ENCODE measurements around the gene SLC7A4.
"Not testable (repeated sequence)": the region's sequence is repeated elsewhere in the genome, so short reads cannot be mapped to it uniquely, and the experiment has no call there.

Gene SLC7A4

DNA sequence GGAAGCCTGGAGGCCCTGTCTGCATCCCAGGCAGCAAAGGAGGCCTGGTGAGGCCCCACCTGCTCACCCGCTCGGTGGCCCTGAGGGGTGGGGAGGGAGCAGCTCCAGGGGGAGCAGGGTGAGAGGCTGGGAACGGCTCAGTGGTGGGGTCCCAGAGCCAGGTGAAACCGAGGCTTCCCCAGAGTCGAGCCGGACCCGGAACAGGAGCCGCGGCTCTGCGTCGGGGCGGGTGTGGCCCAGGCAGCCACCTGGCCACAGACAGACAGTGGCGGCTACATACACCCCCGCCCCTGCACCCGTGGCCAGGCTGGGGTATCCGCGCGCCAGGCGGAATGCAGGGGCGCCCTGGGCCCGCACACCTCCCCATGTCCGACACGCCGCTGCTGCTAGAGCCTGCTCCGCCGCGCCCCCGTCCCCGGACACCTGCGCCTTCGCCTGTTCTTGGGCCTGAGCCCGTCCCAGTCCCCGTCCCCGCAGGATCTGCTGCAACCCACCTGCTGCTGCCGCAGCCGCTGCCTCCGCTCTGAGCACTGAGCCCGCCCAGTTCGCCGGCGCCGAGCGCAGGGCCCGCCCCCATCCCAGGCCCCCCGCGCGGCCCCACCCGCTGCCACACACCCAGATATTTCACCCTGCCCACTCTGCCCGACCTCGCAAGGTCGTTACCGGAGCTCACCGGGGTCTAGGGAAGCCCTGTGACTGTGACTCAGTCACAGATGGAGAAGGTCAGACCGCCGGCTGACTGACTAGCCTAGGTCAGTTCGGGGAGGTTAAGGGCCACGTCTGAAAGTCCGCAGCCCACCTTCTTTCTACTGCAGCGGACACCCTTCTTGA lies at the start of gene SLC7A4:
Gene SLC7A4 (minus strand): TSS at position 525 of the 831 bp plus-strand sequence. CDS start 749 bp downstream, outside the sequence.
- no peak for DNase-seq (ENCODE audit: low read depth in 2 of 2)

GRCh38 chr22:21080435-21081137 lies 48.2 kb upstream of the SLC7A4 start:
- DNase-seq (ENCODE audit: low read depth in 2 of 2), result no peak

DNA sequence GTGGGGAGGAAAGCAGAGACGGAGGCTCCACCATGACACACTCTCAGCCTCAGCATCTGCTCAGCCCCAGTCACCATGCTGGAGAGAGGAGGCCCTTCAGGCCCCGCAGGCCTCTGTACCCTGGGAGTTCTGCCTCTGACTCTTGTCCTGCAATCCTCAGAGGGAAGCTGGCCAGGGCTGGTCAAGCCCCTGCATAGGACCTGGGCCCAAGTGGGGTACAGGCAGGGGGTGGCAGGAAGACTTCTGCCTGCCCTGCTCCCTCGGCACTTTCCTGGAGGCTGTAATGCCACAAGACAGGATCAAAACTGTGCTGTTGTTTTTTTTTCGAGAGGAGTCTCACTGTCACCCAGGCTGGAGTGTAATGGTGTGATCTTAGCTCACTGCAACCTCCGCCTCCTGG lies 47.1 kb upstream of the SLC7A4 start:
- no peak for DNase-seq (ENCODE audit: low read depth in 2 of 2)

GRCh38 chr22:21078916-21079315 lies 46.6 kb upstream of the SLC7A4 start:
- DNase-seq (ENCODE audit: low read depth in 2 of 2), result no peak

DNA sequence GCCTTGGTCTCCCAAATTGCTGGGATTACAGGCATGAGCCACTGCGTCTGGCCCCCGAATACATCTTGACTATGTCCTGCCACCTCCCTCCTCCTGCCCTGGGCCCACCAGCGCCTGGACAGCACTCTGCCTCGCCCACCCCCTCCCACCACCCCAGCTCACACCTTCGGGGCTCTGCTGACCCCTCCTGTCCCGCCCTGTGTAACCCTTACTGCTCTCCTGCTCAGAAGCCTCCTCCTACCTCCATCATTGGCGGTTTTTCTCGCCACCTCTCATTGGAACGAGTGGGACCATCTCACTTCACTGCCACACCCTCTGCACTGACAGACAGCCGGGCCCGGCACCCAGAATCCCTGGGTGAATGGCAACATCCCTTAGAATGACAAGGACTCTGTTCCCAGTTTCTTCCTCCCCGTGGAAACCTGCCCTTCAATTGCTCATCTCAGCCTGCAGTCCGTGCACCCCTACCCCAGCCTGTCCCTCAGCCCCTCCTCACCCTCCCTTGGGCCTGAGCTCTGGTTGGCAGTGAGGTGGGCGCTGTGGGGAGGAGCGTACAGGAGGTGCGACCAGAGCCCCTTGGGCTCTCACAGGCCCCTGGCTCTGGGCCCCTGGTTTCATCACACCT lies 45.6 kb upstream of the SLC7A4 start:
- DNase-seq (ENCODE audit: low read depth in 2 of 2), result no peak

- DNase-seq (ENCODE audit: low read depth in 2 of 2), result no peak
Observed at GRCh38 chr22:21076912-21077625, 44.7 kb upstream of the SLC7A4 start.

DNA sequence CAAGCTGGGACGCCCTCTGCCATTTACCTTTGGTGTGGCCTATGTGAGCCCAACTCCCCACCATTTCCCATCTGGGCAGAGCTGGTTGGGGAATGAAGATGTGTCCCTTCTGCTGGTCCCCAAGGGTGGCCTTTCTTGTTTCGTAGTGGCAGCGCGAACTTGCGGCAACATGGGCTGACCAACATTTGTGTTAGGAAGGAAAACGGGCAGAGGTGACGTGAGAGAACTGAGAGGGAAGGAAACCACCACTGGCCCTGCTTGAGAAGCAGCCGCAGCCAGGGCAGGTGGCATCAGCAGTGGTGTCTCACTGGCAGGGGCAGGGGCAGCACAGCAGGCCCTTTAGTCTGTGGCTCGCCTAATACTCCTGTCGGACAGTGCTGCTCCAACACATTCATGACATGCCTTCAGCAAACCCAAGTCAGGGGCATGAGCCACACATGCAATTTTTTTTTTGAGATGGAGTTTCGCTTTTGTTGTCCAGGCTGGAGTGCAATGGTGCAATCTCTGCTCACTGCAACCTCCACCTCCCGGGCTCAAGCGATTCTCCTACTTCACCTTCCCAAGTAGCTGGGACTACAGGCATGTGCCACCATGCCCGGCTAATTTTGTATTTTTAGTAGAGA lies 43.3 kb upstream of the SLC7A4 start:
- no peak for DNase-seq (ENCODE audit: low read depth in 2 of 2)

- no peak for DNase-seq (ENCODE audit: low read depth in 2 of 2)
Observed at GRCh38 chr22:21074102-21074715, 41.8 kb upstream of the SLC7A4 start.

- no peak for DNase-seq (ENCODE audit: low read depth in 2 of 2)
Observed at GRCh38 chr22:21073482-21073881, 41.1 kb upstream of the SLC7A4 start.

DNA sequence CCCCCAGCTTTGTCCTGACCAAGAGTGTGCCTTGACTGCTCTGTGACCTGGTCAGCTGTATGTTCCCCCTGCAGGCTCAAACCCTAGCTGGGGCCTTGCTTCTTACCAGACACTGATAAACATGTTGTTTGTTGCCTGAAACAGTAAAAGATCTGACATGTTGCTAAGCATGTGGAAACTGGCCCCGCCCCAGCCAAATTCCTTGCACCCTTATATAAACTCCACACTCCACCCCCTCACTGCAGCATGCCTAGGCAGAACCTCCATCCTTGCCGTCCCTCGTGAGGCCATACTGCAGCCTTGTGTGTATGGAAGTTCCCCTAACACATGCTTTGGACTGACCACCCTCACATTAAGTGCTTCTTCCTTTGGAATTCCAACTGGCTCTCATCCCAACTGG lies 40.7 kb upstream of the SLC7A4 start:
- DNase-seq (ENCODE audit: low read depth in 2 of 2), result no peak

- not testable (repeated sequence) for DNase-seq (ENCODE audit: low read depth in 2 of 2)
Observed at GRCh38 chr22:21071796-21072195, 39.4 kb upstream of the SLC7A4 start.

- DNase-seq (ENCODE audit: low read depth in 2 of 2), result no peak
Observed at GRCh38 chr22:21070690-21071615, 38.6 kb upstream of the SLC7A4 start.

DNA sequence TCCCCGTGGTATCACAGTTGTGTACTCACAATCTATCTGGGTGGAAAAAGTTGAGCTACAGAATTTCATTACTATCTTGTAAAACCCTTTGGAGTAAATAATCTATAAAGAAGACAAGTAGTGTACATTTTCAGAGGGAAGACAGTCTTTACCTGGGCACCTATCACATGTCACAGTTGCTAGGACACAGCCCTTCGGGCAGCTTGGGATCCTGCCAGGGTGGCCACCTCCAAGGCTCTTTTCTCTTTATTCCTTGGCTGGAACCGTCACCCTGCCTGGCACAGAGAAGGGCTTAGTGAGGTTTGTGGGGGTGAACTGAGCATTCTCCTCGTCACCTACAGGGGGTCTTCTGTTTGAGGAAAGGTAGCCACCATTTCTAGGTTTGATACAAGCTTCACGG lies 37.0 kb upstream of the SLC7A4 start:
- no peak for DNase-seq (ENCODE audit: low read depth in 2 of 2)

- no peak for DNase-seq (ENCODE audit: low read depth in 2 of 2)
Observed at GRCh38 chr22:21068681-21069276, 36.4 kb upstream of the SLC7A4 start.

- DNase-seq (ENCODE audit: low read depth in 2 of 2), result no peak
Observed at GRCh38 chr22:21067901-21068680, 35.7 kb upstream of the SLC7A4 start.

DNA sequence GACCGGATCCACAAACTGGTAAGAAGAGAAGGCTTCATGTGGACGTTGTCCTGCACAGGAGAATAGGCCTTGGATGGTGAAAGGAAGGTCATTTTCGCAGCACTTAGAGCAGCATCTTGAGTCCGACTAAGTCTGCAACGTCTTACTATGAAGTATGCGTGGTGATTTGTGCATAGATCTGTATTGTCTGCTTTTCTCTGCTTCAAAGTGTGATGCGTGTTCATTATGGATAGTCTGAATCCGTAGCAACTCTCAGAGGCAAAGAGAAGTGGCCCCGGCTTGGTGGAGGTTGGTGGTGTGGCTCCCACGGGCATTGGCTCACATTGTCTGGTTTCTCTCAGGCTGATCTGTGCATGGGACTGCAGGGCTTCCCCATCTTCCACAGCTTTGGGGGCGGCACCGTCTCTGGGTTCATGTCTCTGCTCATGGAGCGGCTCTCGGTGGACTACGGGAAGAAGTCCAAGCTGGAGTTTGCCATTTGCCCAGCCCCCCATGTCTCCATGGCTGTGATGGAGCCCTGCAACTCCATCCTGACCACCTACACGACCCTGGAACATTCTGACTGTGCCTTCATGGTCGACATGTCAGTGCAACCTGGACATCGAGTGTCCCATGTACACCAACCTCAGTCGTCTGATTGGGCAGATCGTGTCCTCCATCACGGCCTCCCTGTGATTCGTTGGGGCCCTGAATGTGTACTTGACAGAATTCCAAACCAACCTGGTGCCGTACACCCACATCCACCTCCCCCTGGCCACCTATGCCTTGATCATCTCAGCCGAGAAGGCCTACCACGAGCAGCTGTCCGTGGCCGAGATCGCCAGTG lies 34.9 kb upstream of the SLC7A4 start:
- no peak for DNase-seq (ENCODE audit: low read depth in 2 of 2)

DNA sequence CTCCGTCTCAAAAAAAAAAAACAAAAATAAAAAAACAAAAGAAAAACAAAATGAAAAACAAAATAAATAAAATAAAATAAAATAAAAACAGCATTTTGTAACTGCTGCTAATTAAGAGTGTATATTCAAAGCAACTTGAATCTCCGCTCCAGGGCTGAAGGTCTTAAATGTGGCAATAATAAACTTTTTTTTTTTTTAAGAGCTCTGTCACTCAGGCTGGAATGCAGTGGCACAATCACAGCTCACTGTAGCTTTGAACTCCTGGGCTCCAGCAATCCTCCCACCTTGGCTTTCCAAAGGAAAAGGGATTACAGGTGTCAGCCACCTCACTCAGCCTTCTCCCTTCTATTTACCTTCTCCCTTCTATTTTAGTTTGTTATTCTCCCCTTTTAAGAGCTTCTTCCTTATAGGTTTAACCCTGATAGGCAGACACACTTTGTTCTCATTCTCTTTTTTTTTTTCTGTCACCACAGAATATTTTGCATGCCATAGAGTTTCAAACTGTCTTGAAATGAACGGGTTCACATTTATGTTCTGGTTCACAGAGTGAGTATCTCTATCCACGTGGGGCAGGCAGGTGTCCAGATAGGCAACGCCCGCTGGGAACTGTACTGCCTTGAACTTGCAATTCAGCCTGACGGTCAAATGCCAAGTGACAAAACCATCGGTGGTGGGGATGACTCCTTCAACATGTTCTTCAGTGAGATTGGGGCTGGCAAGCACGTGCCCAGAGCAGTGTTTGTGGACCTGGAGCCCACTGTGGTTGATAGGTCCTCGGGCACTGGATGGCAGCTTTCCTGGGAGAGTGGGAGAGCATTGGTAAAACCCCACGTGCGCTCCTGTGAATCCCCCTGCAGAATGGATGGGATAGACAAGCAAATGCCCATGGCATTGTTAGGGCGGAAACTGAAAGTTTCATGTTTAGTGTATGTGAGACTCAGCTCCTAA lies 32.8 kb upstream of the SLC7A4 start:
- DNase-seq (ENCODE audit: low read depth in 2 of 2), result no peak

Measured in stimulated activated CD4-positive, alpha-beta T cell treated with anti-CD3 and anti-CD28 coated beads, Interleukin-4, amount 100 ng/mL, for 48 hours (primary cell).